Activated CD4-positive, alpha-beta T cell treated with anti-CD3 and anti-CD28 coated beads, Interleukin-2, Interleukin-6, amounts not matched to agents 100 ng/mL and 50 ng/mL, durations not matched to agents 16 hours and 8 hours (primary cell): ENCODE results near the gene ZNF775.

Experiments
- DNase-seq: peaks from one replicate; pipeline ENCODE4 v3.0.0-alpha.2; 2020

ZNF775 gene

GRCh38 chr7:150402671-150403321 lies 23.7 kb downstream of the ZNF775 start:
- no peak for DNase-seq

GRCh38 chr7:150403376-150404171 lies 24.4 kb downstream of the ZNF775 start:
- no peak for DNase-seq

- DNase-seq: no peak
Measured at GRCh38 chr7:150404172-150404804, 25.2 kb downstream of the ZNF775 start.

- peak; percentile 89 for DNase-seq
Measured at GRCh38 chr7:150404805-150405583, 25.9 kb downstream of the ZNF775 start.

GRCh38 chr7:150405584-150406311 lies 26.6 kb downstream of the ZNF775 start:
- no peak for DNase-seq

GRCh38 chr7:150406312-150406566 lies 27.1 kb downstream of the ZNF775 start:
- DNase-seq: no peak

- peak; percentile 80 for DNase-seq
Measured at GRCh38 chr7:150406567-150407421, 27.7 kb downstream of the ZNF775 start.

GRCh38 chr7:150407588-150408392 lies 28.7 kb downstream of the ZNF775 start:
- no peak for DNase-seq

- DNase-seq: no peak
Measured at GRCh38 chr7:150408393-150409299, 29.5 kb downstream of the ZNF775 start.

- DNase-seq: no peak
Measured at GRCh38 chr7:150409300-150410030, 30.3 kb downstream of the ZNF775 start.

- no peak for DNase-seq
Measured at GRCh38 chr7:150410131-150410530, 31.0 kb downstream of the ZNF775 start.

- DNase-seq: no peak
Measured at GRCh38 chr7:150410680-150411346, 31.7 kb downstream of the ZNF775 start.

- no peak for DNase-seq
Measured at GRCh38 chr7:150411606-150412005, 32.5 kb downstream of the ZNF775 start.

GRCh38 chr7:150412016-150412415 lies 32.9 kb downstream of the ZNF775 start:
- no peak for DNase-seq

- DNase-seq: no peak
Measured at GRCh38 chr7:150412518-150413488, 33.7 kb downstream of the ZNF775 start.

- no peak for DNase-seq
Measured at GRCh38 chr7:150413640-150414081, 34.5 kb downstream of the ZNF775 start.
